ENCODE measurements around the gene SWAP70.
A peak's percentile ranks its signal among the peaks of the same experiment; 100 is the strongest.

SWAP70 gene

GRCh38 chr11:9678576-9678975, 14.7 kb downstream of the SWAP70 start:
- H3K27ac ChIP-seq: no peak overlapping the region
- H3K4me2 ChIP-seq (ENCODE audit: low read length): no peak overlapping the region
- H3K79me2 ChIP-seq: peaks cover 5% of the 10 kb centered on the region
- no peaks in the 10 kb centered on the region for H3K36me3 ChIP-seq (ENCODE audit: control insufficient read depth, insufficient read depth, low read length)
- H3K27me3 ChIP-seq (ENCODE audit: control insufficient read depth, insufficient read depth, low read length): no peaks in the 10 kb centered on the region
- no peak overlapping the region for H3K9ac ChIP-seq
- no peaks in the 10 kb centered on the region for H3K4me1 ChIP-seq
- H3K4me3 ChIP-seq (ENCODE audit: low read depth, low read length): no peak overlapping the region
- TF ChIP-seq CTCF (IDR thresholded peaks at IDR 0.05): no peak
- H2AFZ ChIP-seq: no peak overlapping the region
- H3K9me3 ChIP-seq (ENCODE audit: control insufficient read depth, low read length): no peaks in the 10 kb centered on the region

GRCh38 chr11:9680028-9680427, 16.2 kb downstream of the SWAP70 start:
- Histone ChIP-seq H3K4me2 (ENCODE audit: low read length) (no peak overlapping the region), H3K4me3 (ENCODE audit: low read depth, low read length) (no peak overlapping the region), H3K36me3 (ENCODE audit: control insufficient read depth, insufficient read depth, low read length) (no peaks in the 10 kb centered on the region), H3K27ac (no peak overlapping the region), H3K79me2 (peaks cover 5% of the 10 kb centered on the region), H3K4me1 (no peaks in the 10 kb centered on the region), H2AFZ (no peak overlapping the region), H3K9ac (no peak overlapping the region), H3K9me3 (ENCODE audit: control insufficient read depth, low read length) (no peaks in the 10 kb centered on the region), H3K27me3 (ENCODE audit: control insufficient read depth, insufficient read depth, low read length) (no peaks in the 10 kb centered on the region)
- TF ChIP-seq CTCF (IDR thresholded peaks at IDR 0.05): no peak

- Histone ChIP-seq H3K4me2 (ENCODE audit: low read length) (no peak overlapping the region), H3K27me3 (ENCODE audit: control insufficient read depth, insufficient read depth, low read length) (no peaks in the 10 kb centered on the region), H3K9me3 (ENCODE audit: control insufficient read depth, low read length) (no peaks in the 10 kb centered on the region), H2AFZ (no peak overlapping the region), H3K27ac (no peak overlapping the region), H3K36me3 (ENCODE audit: control insufficient read depth, insufficient read depth, low read length) (no peaks in the 10 kb centered on the region), H3K9ac (no peak overlapping the region), H3K4me1 (no peaks in the 10 kb centered on the region), H3K4me3 (ENCODE audit: low read depth, low read length) (no peak overlapping the region), H3K79me2 (peaks cover 5% of the 10 kb centered on the region)
- TF ChIP-seq CTCF (IDR thresholded peaks at IDR 0.05): no peak
These were observed 17.9 kb downstream of the SWAP70 start for GRCh38 chr11:9681583-9682372.

GRCh38 chr11:9687711-9688477, 24.0 kb downstream of the SWAP70 start:
- Histone ChIP-seq H2AFZ (no peak overlapping the region), H3K36me3 (ENCODE audit: control insufficient read depth, insufficient read depth, low read length) (no peaks in the 10 kb centered on the region), H3K4me2 (ENCODE audit: low read length) (no peak overlapping the region), H3K9me3 (ENCODE audit: control insufficient read depth, low read length) (no peaks in the 10 kb centered on the region), H3K9ac (no peak overlapping the region), H3K27ac (peak overlapping the region; percentile 81), H3K4me1 (peaks cover 11% of the 10 kb centered on the region), H3K79me2 (peaks cover 5% of the 10 kb centered on the region), H3K4me3 (ENCODE audit: low read depth, low read length) (no peak overlapping the region), H3K27me3 (ENCODE audit: control insufficient read depth, insufficient read depth, low read length) (no peaks in the 10 kb centered on the region)
- no peak for TF ChIP-seq CTCF (IDR thresholded peaks at IDR 0.05)

Data from parathyroid adenoma (tissue), 2 donors.